Skeletal muscle satellite cell (primary cell): ENCODE measurements around the gene RAB3A. TPM values are rescaled to one million over a fixed set of nuclear protein-coding genes. Genes with fewer than 3 reads are reported as not detected.
A peak's percentile ranks its signal among the peaks of the same experiment; 100 is the strongest.

Experiments used
- H3K27me3 ChIP-seq: 2 replicates; pipeline ENCODE4 v1.7.0; 2013; ENCODE audit warnings: low read length; ENCODE audit not compliant: control insufficient read depth, insufficient read depth
- H3K36me3 ChIP-seq: 2 replicates; pipeline ENCODE4 v1.7.0; 2013; ENCODE audit warnings: mild to moderate bottlenecking, control low read depth, low read length; ENCODE audit not compliant: insufficient read depth
- H3K4me1 ChIP-seq: 2 replicates; pipeline ENCODE4 v1.7.0; 2013; ENCODE audit warnings: low read length; ENCODE audit not compliant: control insufficient read depth, insufficient read depth
- H3K4me2 ChIP-seq: 2 replicates; pipeline ENCODE4 v1.7.0; 2013; ENCODE audit warnings: mild to moderate bottlenecking, low read length
- H3K4me3 ChIP-seq: 2 replicates; pipeline ENCODE4 v1.7.0; 2013; ENCODE audit warnings: low read length
- H3K9ac ChIP-seq: 2 replicates; pipeline ENCODE4 v1.7.0; 2013; ENCODE audit warnings: mild to moderate bottlenecking, low read depth, low read length, moderate library complexity
- H3K9me3 ChIP-seq: replicated peaks from 2 replicates; pipeline ENCODE4 v1.7.0; 2013; ENCODE audit warnings: mild to moderate bottlenecking, control low read depth, low read length
- total RNA-seq: library from RNA; depleted of rRNA; stranded (reverse); fragments of >200 nt; gene quantifications from 2 replicates; pipeline ENCODE4 v1.2.3, GENCODE V29; 2012; rRNA removed

The RAB3A gene, protein sequence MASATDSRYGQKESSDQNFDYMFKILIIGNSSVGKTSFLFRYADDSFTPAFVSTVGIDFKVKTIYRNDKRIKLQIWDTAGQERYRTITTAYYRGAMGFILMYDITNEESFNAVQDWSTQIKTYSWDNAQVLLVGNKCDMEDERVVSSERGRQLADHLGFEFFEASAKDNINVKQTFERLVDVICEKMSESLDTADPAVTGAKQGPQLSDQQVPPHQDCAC
- 1.0 and 2.0 TPM in 2 replicates for total RNA-seq

DNA sequence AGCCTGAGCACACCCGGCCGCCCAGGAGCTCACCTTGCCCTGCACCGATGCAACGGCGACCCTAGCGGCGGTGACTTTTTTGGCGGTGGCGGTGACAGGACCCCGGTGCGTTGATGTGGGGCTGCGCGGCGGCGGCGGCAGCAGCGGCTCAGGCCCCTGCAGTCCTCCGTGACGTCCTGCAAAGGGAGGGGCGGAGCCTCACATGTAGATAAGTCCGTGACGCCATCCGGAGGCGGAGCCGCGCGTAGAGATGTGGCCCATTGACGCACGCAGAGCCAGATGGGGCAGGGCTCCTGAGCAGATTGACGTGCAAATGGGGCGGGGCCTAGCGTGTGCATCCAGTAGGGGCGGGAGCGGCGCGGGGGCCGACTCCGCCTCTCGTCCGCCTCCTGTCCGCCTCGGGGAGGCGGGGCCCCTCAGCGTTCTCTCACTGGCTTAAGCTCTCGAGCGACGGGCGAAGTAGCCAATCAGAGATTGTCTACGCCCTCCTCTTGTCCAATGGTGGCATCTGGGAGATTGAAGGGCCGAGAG lies at the start of gene RAB3A:
TSS of gene RAB3A (minus strand) at position 180 of the 531 bp plus-strand sequence. CDS start 1,302 bp downstream, outside the sequence.
- no peaks in the 10 kb centered on the region for H3K27me3 ChIP-seq
- peak within 1 kb of the TSS; percentile 98 for H3K9ac ChIP-seq
- peak within 1 kb of the TSS; percentile 96 for H3K4me2 ChIP-seq
- H3K4me1 ChIP-seq, result peaks cover 23% of the 10 kb centered on the region
- H3K9me3 ChIP-seq, result no peaks in the 10 kb centered on the region
- peak within 1 kb of the TSS; percentile 84 for H3K4me3 ChIP-seq
- H3K36me3 ChIP-seq, result no peaks in the 10 kb centered on the region

DNA sequence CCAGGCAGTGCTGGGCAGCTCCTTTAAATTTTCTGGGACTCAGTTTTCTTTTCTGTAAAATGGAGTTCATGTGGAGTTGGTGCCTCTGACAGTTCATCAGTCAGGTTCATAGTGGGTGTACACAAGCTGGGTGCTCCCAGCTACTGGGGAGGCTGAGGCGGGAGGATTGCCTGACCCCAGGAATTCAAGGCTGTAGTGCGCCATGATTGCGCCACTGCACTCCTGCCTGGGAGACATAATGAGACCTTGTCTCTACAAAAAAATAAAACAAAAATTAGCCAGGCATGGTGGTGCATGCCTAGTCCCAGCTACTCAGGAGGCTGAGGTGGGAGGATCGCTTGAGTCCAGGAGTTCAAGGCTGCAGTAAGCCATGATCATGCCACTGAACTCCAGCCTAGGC lies 49.3 kb upstream of the RAB3A start:
- H3K9ac ChIP-seq, result no peak overlapping the region
- no peak overlapping the region for H3K4me2 ChIP-seq
- H3K27me3 ChIP-seq, result peaks cover 48% of the 10 kb centered on the region
- H3K36me3 ChIP-seq, result no peaks in the 10 kb centered on the region
- no peaks in the 10 kb centered on the region for H3K4me1 ChIP-seq
- no peak overlapping the region for H3K4me3 ChIP-seq
- no peaks in the 10 kb centered on the region for H3K9me3 ChIP-seq

DNA sequence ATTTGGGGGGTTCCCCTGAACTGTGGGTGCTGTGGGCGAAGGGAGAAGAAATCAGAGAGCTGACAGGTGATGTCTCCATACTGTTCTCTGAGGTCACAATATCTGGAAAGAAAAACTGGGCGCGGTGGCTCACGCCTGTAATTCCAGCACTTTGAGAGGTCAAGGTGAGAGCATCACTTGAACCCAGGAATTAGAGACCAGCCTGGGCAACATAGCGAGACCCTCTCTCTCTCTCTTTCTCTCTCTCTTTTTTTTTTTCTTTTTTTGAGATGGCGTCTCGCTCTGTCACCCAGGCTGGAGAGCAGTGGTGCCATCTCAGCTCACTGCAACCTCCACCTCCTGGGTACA lies 48.5 kb upstream of the RAB3A start:
- Histone ChIP-seq H3K4me1 (no peaks in the 10 kb centered on the region), H3K9me3 (no peaks in the 10 kb centered on the region), H3K4me2 (no peak overlapping the region), H3K4me3 (no peak overlapping the region), H3K9ac (no peak overlapping the region), H3K36me3 (no peaks in the 10 kb centered on the region), H3K27me3 (peaks cover 41% of the 10 kb centered on the region)

DNA sequence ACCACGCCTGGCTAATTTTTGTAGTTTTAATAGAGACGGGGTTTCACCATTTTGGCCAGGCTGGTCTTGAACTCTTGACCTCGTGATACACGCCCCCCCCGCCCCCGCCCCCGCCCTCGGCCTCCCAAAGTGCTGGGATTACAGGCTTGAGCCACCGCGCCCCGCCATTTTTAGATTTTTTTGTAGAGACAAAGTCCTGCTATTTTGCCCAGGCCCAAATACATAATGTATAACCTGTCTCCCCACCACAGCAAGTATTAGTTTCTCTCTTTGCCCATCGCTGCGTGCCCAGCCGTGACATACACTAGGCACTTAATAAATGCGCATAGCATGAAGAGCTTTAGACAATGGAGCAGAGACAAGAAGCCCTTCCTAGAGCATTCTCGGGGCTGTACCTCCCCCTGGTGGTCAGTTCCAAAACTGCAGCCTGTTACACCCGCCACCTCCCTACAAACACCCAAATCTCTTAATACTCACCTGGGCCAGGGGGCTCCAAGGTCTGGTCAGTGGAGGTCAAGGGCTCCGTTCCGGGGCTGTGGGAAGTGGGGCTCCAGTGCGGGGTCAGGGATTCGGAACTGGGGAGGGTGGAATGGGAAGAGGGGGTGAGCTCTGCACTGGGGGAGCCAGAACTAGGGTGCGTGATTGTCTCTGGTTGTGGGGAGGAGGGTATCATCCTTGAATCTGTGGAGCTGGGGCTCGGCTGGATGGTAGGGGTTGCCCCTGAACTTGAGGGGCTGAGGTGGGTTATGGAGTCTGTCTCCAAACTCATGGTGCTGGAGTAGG lies 47.9 kb upstream of the RAB3A start:
- peaks cover 36% of the 10 kb centered on the region for H3K27me3 ChIP-seq
- no peaks in the 10 kb centered on the region for H3K4me1 ChIP-seq
- H3K9ac ChIP-seq, result no peak overlapping the region
- no peak overlapping the region for H3K4me3 ChIP-seq
- H3K36me3 ChIP-seq, result no peaks in the 10 kb centered on the region
- H3K4me2 ChIP-seq, result no peak overlapping the region
- H3K9me3 ChIP-seq, result no peaks in the 10 kb centered on the region

DNA sequence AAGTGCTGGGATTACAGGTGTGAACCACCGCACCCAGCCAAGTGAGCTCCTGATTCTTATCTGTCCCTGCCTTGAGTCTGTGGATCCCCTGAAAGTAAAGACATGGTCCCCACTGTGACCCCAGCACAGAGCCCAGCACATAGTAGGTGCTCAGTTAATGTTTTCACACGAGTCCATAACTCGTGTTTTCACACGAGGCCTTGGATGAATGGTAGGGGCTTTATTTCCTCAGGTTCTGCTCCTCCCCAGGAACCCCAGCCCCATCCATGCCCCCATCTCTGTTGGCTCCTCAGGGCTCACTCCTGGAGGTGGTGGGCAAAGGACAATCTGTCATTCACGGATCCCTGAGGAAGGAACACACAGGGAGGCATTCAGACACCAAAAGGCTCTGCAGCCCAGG lies 46.0 kb upstream of the RAB3A start:
- Histone ChIP-seq H3K4me2 (no peak overlapping the region), H3K9me3 (no peaks in the 10 kb centered on the region), H3K4me1 (no peaks in the 10 kb centered on the region), H3K4me3 (no peak overlapping the region), H3K36me3 (no peaks in the 10 kb centered on the region), H3K9ac (no peak overlapping the region), H3K27me3 (peaks cover 23% of the 10 kb centered on the region)

DNA sequence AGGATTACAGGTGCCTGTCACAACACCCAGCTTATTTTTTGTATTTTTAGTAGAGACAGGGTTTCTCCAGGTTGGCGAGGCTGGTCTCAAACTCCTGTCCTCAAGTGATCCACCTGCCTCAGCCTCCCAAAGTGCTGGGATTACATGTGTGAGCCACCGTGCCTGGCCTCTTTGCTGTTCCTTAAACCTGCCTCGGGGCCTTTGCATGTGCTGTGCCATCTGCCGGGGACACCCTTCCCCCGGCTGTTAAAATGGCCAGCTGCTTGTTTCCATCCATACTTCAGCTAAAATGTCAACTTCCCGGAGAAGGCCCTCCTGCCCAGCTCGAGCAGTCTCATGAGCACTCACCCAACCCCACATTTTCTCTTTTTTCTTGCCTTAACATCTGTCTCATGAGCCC lies 41.5 kb upstream of the RAB3A start:
- Histone ChIP-seq H3K9ac (no peak overlapping the region), H3K36me3 (no peaks in the 10 kb centered on the region), H3K27me3 (peaks cover 5% of the 10 kb centered on the region), H3K4me2 (no peak overlapping the region), H3K9me3 (no peaks in the 10 kb centered on the region), H3K4me3 (no peak overlapping the region), H3K4me1 (no peaks in the 10 kb centered on the region)

DNA sequence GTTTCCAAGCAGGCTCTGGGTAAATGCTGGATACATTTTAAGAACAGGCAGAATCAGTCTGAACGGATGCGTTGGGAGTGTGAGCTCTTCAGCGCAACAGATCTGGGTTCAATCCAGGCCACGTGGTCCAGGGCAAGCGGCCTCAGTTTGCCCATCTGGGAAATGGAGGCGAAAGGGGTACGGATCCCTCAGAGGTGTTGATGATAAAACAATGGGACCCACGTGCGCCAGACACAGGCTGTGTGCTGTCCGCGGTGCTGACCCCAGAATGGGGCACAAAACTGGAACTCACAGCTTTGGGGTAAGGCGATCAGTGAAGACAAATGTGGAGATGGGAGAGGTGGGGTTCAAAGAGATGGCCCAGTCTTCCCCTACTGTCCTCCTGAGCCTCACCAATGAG lies 35.5 kb upstream of the RAB3A start:
- H3K9ac ChIP-seq, result no peak overlapping the region
- no peak overlapping the region for H3K4me2 ChIP-seq
- peaks cover 27% of the 10 kb centered on the region for H3K27me3 ChIP-seq
- no peak overlapping the region for H3K4me3 ChIP-seq
- no peaks in the 10 kb centered on the region for H3K36me3 ChIP-seq
- no peaks in the 10 kb centered on the region for H3K4me1 ChIP-seq
- H3K9me3 ChIP-seq, result no peaks in the 10 kb centered on the region

DNA sequence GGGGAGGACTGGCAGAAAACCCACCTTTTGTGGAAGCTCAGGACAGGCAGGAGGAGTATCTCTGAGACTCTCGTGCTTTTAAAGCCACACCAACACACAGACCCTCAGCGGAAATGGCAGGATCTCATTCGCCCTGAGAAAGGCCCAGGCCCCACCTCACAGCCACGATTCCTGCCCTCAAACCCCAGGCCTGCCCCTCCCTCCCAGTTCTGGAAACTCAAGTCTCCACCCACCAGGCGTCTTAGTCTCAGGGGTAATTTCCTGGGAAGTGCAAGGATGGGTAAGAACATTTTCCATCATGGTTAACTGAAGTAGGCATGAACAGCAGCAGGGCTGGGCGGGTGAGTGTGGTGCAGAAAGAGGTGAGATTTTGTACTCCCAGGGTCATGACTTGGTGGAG lies 30.4 kb upstream of the RAB3A start:
- Histone ChIP-seq H3K4me2 (no peak overlapping the region), H3K4me1 (no peaks in the 10 kb centered on the region), H3K9me3 (no peaks in the 10 kb centered on the region), H3K4me3 (no peak overlapping the region), H3K36me3 (no peaks in the 10 kb centered on the region), H3K9ac (no peak overlapping the region), H3K27me3 (peaks cover 45% of the 10 kb centered on the region)

DNA sequence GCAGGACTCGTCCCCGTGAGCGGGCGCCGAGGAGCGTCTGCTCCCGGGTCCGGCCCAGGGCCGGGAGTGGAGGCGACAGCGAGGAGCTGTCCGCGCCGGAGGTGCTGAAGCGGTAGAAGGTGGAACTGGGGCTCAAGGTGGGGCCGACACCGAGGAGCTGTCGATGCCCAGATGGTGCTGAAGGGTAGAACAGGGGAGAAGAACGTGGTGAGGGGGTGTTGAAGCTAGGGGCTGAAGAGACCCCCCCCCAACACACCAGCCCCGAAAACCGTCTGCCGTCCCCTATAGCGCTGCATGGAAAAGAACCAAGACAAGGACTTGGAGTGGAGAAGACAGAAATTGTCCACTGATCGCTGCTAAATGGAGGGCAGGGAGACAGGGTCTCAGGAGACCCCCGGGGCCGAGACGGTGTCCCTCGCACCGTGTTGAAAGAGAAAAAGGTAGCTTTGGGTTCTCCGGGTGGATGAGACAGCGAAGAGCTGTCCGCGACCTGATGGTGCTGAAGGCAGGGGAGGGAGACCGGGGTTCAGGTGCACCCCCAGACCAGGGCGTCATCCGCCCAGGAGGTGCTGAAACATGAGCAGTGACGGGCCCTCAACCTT lies 29.5 kb upstream of the RAB3A start:
- Histone ChIP-seq H3K9ac (no peak overlapping the region), H3K36me3 (no peaks in the 10 kb centered on the region), H3K9me3 (no peaks in the 10 kb centered on the region), H3K27me3 (peaks cover 42% of the 10 kb centered on the region), H3K4me3 (no peak overlapping the region), H3K4me1 (no peaks in the 10 kb centered on the region), H3K4me2 (no peak overlapping the region)

DNA sequence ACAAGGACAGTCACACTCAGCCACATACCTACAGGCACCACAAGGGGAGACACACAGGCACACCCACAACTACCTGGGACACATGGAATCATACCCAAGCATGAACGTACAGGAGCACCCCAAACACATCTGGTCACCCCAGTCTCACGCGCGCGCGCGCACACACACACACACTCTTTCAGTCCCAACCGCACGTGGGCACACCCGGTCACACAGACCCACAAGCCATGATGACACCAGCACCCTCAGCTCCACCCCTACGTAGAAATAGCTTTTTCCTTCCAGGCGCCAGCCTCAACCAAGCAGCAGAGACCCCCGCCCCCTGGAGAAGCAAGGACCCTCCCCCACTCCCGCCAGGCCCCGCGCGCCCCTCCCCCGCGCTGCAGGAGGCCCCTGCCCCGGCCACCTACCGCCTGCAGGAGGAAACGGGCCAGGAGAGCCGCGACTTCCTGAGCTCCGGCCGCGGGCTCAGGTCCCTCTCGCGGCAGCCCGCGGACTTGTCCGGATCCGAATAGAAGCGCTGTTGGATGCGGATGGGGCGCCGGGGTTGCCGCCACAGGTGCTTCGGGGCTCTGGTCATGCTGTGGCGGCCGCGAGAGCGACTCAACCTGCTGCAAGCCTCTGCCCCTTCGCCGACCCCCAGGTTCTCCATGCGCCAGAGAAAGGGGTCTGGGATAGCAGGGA lies 28.8 kb upstream of the RAB3A start:
- Histone ChIP-seq H3K4me2 (no peak overlapping the region), H3K9ac (no peak overlapping the region), H3K4me1 (no peaks in the 10 kb centered on the region), H3K27me3 (peaks cover 47% of the 10 kb centered on the region), H3K9me3 (no peaks in the 10 kb centered on the region), H3K36me3 (no peaks in the 10 kb centered on the region), H3K4me3 (no peak overlapping the region)

DNA sequence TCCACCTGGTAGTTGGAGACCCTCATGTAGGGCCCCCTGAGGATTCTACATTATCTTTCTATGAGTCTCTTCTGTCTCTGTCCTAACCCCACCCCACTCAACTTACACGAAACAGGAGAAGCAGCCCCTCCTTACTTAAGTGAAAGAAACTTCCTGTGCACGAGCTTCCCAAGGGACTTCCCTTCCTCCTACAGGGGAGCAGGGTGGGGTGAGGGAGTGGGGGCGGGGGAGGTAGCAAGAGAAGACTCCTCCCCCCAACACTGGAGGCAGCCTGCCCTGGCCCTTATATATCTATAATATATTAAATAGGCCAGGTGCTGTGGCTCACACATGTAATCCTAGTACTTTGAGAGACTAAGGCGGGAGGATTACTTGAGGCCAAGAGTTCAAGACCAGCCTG lies 27.9 kb upstream of the RAB3A start:
- H3K27me3 ChIP-seq, result peaks cover 54% of the 10 kb centered on the region

More for the DNA sequence above, 27.9 kb upstream of the RAB3A start:
- no peak overlapping the region for H3K4me3 ChIP-seq
- no peaks in the 10 kb centered on the region for H3K36me3 ChIP-seq
- H3K4me1 ChIP-seq, result no peaks in the 10 kb centered on the region
- no peaks in the 10 kb centered on the region for H3K9me3 ChIP-seq
- no peak overlapping the region for H3K4me2 ChIP-seq
- H3K9ac ChIP-seq, result no peak overlapping the region
